ENCODE results near the gene ITGA5.

ITGA5 gene

DNA sequence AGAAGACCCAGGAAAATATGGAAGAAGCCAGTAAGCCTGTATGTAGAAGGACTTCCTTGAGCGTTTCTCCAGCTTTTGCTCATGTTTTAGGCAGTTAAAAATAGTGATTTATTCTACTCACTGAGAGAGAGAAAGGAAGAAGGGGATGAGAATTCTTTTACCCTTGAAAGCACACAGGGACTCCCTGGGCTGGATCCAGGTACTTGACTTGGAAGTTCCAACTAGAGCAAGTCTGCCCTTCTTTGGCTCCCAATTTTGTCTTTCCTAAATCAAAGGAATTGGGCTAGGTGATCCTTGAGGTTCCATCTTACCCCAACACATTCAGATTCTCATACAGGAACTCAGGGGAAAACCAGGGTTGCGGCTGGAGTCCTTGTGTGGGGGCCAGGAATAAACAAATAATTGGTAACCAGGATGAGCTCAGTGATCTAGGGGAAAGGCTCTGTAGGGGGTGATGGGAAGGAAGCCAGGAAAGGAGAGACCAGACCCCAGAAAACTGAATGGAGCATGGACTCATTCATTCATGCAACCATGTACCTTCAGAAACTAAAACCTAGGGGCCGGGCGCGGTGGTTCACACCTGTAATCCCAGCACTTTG, 11.5 kb upstream of the ITGA5 start:
- DNase-seq (ENCODE audit: low spot score) = no peak

GRCh38 chr12:54429014-54429471, 10.0 kb upstream of the ITGA5 start:
- no peak for DNase-seq (ENCODE audit: low spot score)

GRCh38 chr12:54428050-54429013, 9.3 kb upstream of the ITGA5 start:
- peak; percentile 94 for DNase-seq (ENCODE audit: low spot score)

- DNase-seq (ENCODE audit: low spot score) = no peak
These were observed 8.0 kb upstream of the ITGA5 start for GRCh38 chr12:54427106-54427505.

GRCh38 chr12:54426690-54427089, 7.6 kb upstream of the ITGA5 start:
- no peak for DNase-seq (ENCODE audit: low spot score)

DNA sequence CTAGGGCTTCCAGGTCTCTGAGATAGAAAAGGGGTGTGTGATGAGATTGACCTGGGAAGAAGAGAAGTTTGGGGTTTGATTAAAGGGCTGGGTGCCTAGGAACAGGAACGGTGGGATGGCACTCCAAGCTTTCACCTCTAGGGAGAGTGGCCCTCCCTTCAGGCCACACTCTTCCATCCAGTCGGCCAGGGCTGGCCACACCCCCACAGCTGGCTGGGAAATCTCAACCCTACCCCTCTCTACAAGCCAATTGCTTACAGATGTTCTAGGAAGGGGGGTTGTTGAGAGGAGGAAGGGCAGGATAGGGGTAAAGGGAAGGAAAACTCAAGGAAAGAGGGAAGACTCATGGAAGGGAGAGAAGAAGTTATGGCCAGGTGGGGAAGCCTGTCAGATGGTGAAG, 6.6 kb upstream of the ITGA5 start:
- no peak for DNase-seq (ENCODE audit: low spot score)

DNA sequence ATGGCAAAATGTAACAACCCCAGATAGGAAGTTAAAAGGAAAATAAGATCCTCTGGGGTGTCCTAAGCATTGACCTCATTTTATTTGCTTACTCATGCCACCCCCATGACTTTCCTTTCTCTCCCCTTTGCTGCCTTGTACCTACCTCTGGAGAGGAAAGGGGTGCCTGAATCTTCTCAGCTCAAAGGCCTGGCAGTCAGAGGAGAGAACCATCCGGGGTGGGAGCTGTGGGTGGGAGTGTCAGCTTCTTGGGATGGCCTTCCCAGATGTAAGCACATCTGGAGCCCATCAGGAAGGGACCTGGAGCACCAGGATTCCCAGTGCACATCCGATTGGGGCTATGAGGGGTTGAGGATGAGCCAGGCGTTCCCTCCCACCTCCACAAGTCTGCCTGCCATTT, 5.2 kb upstream of the ITGA5 start:
- DNase-seq (ENCODE audit: low spot score) = no peak

DNA sequence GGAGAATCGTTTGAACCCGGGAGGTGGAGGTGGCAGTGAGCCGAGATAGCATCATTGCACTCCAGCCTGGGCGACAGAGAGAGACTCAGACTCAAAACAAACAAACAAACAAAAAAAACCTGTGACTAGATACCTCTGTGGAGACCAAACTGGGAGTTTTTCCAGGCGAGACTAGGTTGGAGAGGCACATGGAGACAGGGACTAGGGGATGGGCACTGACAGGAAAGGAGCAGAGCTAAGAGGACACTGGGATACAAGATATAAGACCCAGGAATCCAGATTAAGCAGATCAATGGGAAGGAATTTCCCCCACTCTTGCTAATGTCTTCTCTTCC, 4.7 kb upstream of the ITGA5 start:
- no peak for DNase-seq (ENCODE audit: low spot score)

GRCh38 chr12:54421879-54422250, 2.8 kb upstream of the ITGA5 start:
- DNase-seq (ENCODE audit: low spot score) = no peak

DNA sequence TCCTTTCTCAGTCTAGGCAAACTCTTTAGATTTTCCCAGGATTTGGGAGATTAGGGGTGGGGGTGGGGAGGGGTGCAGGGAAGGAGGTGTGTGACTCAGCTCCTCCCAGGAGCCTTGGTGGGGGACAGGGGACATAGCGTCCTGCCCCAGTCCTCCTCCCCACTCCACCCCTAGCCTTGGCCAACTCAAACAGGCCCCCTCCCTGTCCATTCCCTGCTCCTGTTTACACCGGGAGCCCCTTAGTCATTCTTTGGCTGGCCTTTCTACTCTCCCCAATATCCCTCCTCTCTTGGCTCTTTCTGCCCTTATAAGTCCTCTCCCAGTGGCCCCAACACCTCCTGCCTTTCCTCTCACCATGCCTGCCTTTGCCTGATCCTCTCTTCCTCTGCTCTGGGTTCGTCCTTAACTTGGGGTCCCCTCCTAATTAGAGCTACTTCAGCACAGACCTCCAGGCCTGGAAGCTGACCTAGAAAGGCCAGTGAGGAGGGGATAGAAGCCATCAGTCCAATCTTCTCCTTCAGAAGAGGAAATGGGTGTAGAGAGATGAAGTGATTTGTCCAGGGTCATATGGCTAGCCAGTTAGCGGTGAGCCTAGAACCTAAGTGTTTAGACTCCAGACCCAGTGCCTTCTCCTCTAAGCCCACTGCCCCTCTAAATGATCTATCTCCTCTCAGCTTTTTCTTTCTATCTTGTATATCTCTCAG, 2.3 kb upstream of the ITGA5 start:
- DNase-seq (ENCODE audit: low spot score) = no peak

- DNase-seq (ENCODE audit: low spot score) = no peak
These were observed 1.7 kb upstream of the ITGA5 start for GRCh38 chr12:54420766-54421144.

DNA sequence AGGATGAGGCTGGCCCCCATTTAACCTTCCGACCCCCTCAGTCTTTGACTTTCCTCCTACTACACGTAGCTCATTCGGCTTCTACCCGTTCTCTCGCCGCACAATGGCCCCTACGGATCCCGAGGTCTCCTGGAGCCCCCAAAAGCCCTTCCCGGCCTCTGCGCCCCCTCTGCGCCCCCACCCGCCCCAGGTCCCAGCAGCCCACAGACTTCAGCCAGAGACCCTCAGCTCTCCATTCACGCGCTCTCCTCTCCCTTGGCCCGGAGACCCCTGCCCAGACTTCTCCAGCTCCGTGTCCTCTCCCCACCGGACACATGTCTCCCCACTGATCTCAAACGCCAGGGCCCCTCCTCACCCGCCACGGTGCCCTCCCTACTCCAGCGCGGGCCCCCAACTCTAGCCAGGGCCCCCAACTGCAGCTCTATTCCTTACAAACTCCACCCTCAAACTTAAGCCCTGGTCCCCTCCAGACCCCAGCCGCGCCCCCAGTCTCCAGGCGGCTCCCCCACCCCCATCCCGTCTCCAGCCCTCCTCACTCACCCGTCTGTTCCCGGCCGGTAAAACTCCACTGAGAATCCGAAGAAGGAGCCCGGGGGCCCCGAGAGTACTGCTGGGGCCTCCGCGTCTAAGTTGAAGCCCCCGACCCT, 502 bp downstream of the ITGA5 start:
- no peak for DNase-seq (ENCODE audit: low spot score)

GRCh38 chr12:54417712-54418440, 1.2 kb downstream of the ITGA5 start:
- DNase-seq (ENCODE audit: low spot score) = peak; percentile 24

DNA sequence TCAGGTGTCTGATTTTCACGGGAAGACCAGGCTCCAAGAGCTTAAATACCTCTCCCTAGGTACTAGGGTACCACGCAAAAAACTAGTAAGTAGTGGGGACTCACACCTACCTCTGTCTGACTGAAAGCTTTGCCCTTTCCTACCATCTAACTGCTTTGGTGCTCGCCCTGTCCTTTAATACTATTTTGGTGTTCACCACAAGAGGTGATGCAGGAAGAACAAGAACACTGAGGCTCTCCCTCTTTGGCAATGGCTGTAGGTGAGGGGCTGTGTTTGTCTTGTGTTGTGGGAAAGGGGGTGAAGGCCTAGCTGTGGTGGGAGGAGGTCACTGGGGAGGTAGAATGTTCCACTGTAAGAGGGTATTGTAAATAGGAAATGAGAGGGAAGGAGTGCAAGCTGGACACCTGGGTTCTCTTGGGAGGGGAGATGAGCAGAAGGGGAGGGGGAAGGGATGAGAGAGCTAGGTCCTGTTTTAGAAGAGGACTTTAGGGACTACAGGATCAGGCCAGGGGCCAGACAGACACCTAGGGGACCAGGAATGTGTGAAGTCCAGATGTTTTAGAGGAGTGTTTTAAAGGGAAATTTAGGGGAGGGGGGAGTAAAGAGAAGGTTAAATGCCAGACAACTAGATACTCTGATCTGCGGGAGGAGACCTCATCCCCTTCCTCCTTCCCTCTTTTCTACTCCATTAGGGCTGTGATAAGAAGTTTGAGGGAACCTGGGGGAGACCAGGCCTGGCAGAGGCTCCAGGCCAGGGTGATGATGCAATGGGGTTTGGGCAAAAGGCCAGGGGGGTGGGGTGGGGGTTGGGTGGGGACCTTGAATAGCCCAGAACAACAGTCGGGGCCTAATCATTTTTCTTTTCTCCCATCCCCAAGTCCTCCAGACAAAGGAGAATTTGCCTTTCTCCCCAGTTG, 2.1 kb downstream of the ITGA5 start:
- no peak for DNase-seq (ENCODE audit: low spot score)

GRCh38 chr12:54415221-54415929, 3.7 kb downstream of the ITGA5 start:
- DNase-seq (ENCODE audit: low spot score) = no peak

DNA sequence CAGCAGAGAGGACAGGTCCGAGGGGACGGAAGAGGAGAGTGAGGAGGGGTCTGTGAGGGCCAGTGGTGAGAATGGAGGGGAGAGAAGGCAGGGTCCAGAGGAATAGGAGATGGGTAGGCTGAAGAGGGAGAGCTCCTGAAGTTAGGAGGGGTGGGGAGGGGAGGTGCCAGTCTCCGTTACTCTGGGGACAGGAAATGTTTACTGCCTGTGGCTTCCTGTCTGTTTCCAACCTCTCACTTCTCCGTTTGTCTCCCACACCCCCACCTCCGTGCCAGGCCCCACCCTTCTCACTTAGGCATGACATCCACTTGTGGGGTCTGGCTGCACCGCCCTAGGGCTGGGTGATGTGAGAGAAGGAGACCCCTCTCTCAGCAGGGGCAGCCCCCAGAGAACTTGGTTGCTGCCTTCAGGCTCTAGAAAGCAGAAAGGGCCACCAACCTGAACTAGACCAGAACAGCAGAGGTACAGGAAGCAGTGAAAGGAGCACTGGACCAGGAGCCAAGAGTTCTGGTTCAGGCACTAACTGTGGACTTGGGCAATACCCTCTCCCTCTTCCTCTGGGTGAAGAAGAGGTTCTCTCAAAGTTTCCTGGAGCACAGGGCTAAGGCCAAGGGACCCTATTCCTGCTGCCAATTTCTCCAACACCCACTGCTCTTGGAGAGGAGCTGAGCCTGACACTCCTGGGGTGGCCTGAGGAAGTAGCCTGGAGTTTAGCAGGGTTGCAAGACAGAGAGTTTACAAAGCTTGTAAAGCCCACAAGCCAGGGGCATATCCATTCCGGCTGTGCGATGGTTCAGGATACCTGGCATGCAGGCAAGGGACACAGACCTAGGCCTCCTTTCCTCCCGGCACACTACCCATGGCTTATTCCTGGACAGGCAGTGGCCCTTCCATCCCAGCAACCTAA, 5.5 kb downstream of the ITGA5 start:
- no peak for DNase-seq (ENCODE audit: low spot score)

DNA sequence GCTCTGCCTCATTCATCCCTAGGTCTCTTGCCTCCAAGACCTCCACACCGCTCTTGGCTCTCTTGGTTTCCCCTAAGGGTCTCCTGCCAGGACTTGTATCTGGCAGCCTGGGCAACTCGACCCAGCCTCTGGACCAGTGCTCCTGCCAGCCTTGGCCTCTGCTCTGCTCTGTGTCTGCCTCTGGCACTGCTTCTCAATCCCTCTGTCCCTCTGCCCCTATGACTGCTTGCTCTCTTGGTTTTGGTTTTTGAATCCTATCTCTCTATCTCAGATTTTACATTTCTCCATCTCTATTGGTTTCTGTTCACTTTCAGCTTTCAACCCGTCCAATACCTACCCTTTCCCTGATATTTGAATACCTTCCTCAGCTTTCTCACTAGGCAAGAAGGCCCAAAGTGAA, 6.3 kb downstream of the ITGA5 start:
- no peak for DNase-seq (ENCODE audit: low spot score)

- DNase-seq (ENCODE audit: low spot score) = no peak
These were observed 6.7 kb downstream of the ITGA5 start for GRCh38 chr12:54412348-54412747.

Measured in kidney capillary endothelial cell (primary cell).